GM21390 (cell line): ENCODE data around the gene RIF1.

Experiments
- ATAC-seq: cut with Tn5 transposase; IDR thresholded peaks from one replicate; pipeline ENCODE4 v1.9.1; 2021; ENCODE audit not compliant: unreplicated experiment

Gene RIF1

DNA sequence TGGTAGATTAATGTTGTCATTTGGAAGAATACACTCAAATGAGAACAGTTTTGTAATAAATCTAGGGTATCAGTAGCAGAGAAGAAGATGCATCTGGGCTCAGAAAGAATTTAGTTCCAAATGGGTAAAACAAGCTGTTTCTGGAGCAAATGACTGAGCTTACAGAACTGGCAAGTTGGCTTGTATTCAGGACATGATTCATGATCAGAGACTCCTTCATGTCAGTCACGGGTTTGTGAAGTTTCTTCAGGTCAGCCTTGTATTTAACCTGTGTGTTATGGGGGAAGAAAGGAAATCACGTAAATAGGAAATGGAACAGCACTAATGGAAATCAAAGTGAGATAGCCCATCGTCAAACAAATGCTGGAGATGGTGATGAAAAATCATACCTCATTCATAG lies 109.1 kb downstream of the RIF1 start:
- no peak for ATAC-seq

DNA sequence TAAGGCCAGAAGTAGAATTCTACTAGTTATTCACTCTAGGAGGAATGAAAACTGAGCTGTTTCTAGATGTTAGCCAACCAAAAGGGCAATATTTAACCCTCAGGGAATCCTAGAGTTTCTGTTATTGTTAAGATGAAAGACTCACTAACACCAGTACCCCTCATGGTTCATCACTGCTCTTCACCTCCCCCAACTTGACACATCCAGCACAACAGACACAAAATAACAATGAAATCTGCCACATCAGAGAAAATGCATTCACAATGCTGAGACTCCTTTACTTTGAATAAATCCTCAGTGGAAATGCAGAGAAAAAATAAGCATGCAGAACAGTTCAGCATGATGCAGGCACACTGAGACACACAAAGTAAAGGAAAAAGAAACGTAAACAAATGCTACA lies 111.3 kb downstream of the RIF1 start:
- no peak for ATAC-seq

DNA sequence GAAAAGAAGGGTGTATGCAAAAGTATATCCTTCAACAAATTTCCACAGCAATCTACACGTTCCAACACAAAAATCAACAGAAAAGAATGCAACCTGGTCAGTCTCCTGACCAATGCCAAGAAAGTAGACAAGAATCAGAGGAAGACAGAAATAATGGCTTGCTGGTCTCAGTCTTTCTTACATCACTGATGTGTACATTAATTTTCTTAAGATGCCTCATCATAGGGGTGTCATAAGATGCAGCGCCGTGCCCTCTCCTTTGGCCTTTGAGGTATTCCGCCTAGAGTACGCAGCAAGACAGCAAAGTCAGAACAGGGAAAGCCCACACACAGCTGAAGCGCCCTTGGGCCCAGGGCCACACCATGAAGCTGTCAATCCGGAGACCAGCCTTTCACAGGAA lies 112.9 kb downstream of the RIF1 start:
- no peak for ATAC-seq

GRCh38 chr2:151523850-151524249 lies 114.1 kb downstream of the RIF1 start:
- ATAC-seq: no peak

GRCh38 chr2:151525821-151526373 lies 116.2 kb downstream of the RIF1 start:
- ATAC-seq: no peak

DNA sequence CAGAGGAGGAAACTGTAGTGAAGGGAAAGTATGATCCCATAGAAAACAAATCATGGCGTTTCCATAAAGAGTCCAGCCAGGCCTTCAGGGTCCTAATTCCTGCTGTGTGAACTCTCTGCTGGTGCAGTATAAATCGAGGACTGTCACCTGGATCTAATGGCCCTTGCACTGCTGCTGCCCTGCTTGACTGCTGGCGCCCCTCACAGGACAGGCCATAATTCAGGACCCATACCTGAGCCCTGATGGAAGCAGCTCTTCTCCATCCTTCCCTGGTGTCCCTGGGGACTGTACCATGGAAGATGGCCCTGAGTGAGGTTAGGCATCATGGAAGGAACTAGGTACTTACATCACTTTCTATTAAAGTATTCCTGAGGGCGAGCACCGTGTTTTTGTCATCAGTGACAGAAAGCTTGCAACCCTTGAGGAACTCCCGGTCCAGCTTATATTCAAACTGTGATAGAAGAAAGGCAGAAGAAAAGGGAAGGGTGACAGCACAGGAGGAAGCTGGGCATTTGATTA lies 116.9 kb downstream of the RIF1 start:
- ATAC-seq: no peak
